HepG2 (cell line): ENCODE results near the gene UBE2I. TPM values are rescaled to one million over a fixed set of nuclear protein-coding genes. Genes with fewer than 3 reads are reported as not detected.
A peak's percentile ranks its signal among the peaks of the same experiment; 100 is the strongest.

Source experiments
- ATF6 ChIP-seq: sonication (generic); formaldehyde crosslinking; conservative IDR thresholded peaks from 2 replicates; pipeline ENCODE4 v1.4.0; 2020; ENCODE audit warnings: missing genetic modification reagents
- CENPT ChIP-seq: sonication (generic); formaldehyde crosslinking; IDR thresholded peaks from 2 replicates; pipeline ENCODE4 v1.8.0; 2022; ENCODE audit warnings: low read depth, mild to moderate bottlenecking, moderate library complexity, missing genetic modification reagents
- EED ChIP-seq: sonication (generic); formaldehyde crosslinking; IDR thresholded peaks from 2 replicates; pipeline ENCODE4 v1.5.0; 2020; ENCODE audit warnings: mild to moderate bottlenecking, missing genetic modification reagents
- HMGA1 ChIP-seq: sonication (generic); formaldehyde crosslinking; conservative IDR thresholded peaks from 2 replicates; pipeline ENCODE4 v1.4.0; 2020; ENCODE audit warnings: missing genetic modification reagents
- IRF9 ChIP-seq: sonication (generic); formaldehyde crosslinking; IDR thresholded peaks from 2 replicates; pipeline ENCODE4 v1.8.0; 2022; ENCODE audit warnings: missing genetic modification reagents, mild to moderate bottlenecking, borderline replicate concordance
- ISL2 ChIP-seq: sonication (generic); formaldehyde crosslinking; IDR thresholded peaks from 2 replicates; pipeline ENCODE4 v1.5.0; 2020; ENCODE audit warnings: missing genetic modification reagents
- MLLT10 ChIP-seq: sonication (generic); formaldehyde crosslinking; IDR thresholded peaks from 2 replicates; pipeline ENCODE4 v1.4.0; 2020; ENCODE audit warnings: missing genetic modification reagents
- MXD1 ChIP-seq: sonication (generic); formaldehyde crosslinking; IDR thresholded peaks from 2 replicates; pipeline ENCODE4 v1.4.0; 2020; ENCODE audit warnings: mild to moderate bottlenecking, missing genetic modification reagents
- PAF1 ChIP-seq: IDR thresholded peaks from 2 replicates; pipeline ENCODE4 v1.6.1; 2016; ENCODE audit warnings: missing genetic modification reagents, missing compliant biosample characterization
- POLR2A ChIP-seq, 2 experiments: IDR thresholded peaks; 2 replicates each; pipeline ENCODE4 v1.6.1; 2011; ENCODE audit warnings: low read depth in 2 of 2, low read length in 2 of 2, mild to moderate bottlenecking in 1 of 2, moderate library complexity in 1 of 2; ENCODE audit not compliant: insufficient read depth in 1 of 2
- RBAK ChIP-seq: sonication (generic); formaldehyde crosslinking; IDR thresholded peaks from 2 replicates; pipeline ENCODE4 v1.5.1; 2020; ENCODE audit warnings: mild to moderate bottlenecking, missing genetic modification reagents
- RNF219 ChIP-seq: sonication (generic); formaldehyde crosslinking; IDR thresholded peaks from 2 replicates; pipeline ENCODE4 v1.5.0; 2020; ENCODE audit warnings: mild to moderate bottlenecking, missing genetic modification reagents
- SKI ChIP-seq: fragments of 450-650 bp; IDR thresholded peaks from one replicate; pipeline ENCODE4 v1.6.1; 2018; ENCODE audit warnings: mild to moderate bottlenecking; ENCODE audit not compliant: partially characterized antibody
- SP1 ChIP-seq, 2 experiments: fragments of 450-650 bp in 1 of 2; sonication (generic) in 1 of 2; formaldehyde crosslinking in 1 of 2; IDR thresholded peaks; 2 replicates each; pipeline versions ENCODE4 v1.4.0 to v1.6.1; 2016 to 2020; ENCODE audit warnings: missing genetic modification reagents in 1 of 2
- YY1 ChIP-seq: IDR thresholded peaks from 2 replicates; pipeline ENCODE4 v1.6.1; 2011; ENCODE audit warnings: low read length, low read depth, moderate library complexity, mild to moderate bottlenecking; ENCODE audit not compliant: insufficient read depth, insufficient replicate concordance
- polyA plus RNA-seq, 8 experiments: library from polyadenylated mRNA; depleted of rRNA in 3 of 8; stranded (reverse) in 7 of 8; unstranded in 1 of 8; fragments of >200 nt; fragmentation: Illumina TruSeq in 4 of 8; extraction: Trizol in 4 of 8; gene quantifications; 2 replicates each; pipeline versions ENCODE4 v1.2.1 to v1.2.3, GENCODE V29; 2011 to 2016; ENCODE audit warnings: low read depth in 4 of 8, missing spikeins in 1 of 8, mixed read lengths in 1 of 8; ENCODE audit not compliant: insufficient read depth in 1 of 8
- total RNA-seq, 5 experiments: library from RNA; depleted of rRNA; stranded (reverse); fragments of >200 nt; fragmentation: Illumina TruSeq; extraction: Trizol; gene quantifications; 2 replicates each; pipeline ENCODE4 v1.2.3, GENCODE V29; 2016; ENCODE audit warnings: low read depth in 1 of 5
- TF ChIP-seq, protein P1 (sequence below): sonication (generic); formaldehyde crosslinking; IDR thresholded peaks from 2 replicates; pipeline ENCODE4 v1.5.0; 2020; ENCODE audit warnings: missing genetic modification reagents
- TF ChIP-seq, protein P2 (sequence below): IDR thresholded peaks from 2 replicates; pipeline ENCODE4 v1.6.1; 2016; ENCODE audit warnings: mild to moderate bottlenecking

The UBE2I gene
- total and polyA plus RNA-seq, 2 of the 13 experiments (the other 11 are each of a cell fraction or from before 2014, with no cell fraction given) = 75.8 to 98.9 TPM

DNA sequence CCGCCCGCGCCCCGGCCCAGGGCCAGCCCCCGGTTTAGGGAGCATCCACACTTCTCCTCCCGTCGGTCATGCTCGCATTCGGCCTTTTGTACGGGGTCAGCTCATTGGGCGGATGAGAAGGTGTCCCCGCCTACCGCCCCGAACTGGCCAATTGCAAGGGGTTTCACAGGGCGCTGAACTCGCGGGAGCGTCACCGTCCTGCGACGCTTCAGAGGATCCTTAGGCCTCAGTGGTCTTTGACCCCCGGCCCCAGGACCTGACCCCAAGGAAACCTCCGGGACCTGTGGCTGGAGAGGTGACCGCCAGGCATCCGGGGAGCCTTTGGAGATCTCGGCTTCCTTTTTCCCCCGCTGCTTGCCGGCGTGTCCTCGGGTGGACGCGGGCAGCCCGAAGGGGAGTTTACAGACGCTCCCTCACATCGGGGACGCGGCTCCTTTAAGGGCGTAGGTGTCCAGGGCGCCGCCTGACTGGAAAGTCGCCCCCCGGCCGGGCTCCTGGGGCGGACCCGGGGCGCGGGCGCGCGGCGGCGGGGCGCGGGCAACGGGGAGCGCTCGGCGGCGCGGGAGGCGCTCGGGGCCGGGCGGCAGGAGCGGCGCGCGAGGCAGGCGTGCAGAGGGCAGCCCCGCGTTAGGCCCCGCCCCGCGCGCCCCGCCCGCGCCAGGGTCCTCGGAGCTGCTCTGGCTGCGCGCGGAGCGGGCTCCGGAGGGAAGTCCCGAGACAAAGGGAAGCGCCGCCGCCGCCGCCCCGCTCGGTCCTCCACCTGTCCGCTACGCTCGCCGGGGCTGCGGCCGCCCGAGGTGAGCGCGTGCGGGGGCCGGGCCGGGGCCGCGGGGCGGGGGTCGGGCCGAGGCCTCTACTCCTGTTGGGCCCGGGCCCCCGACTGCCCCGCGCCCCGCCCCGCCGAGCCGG, at the start of gene UBE2I (continued):
- TF ChIP-seq ATF6 (CRISPR knock-in tag) (no peak), YY1 (peak; percentile 71), IRF9 (CRISPR knock-in tag) (peak; percentile 85), RBAK (CRISPR knock-in tag) (no peak), MXD1 (peak; percentile 86; the same call in 1 of the 2 replicates), ISL2 (CRISPR knock-in tag) (0 out of 2 replicates have a peak, but pooled peaks have one; percentile 26), POLR2A (IDR thresholded peaks at IDR 0.05; ENCODE audit: insufficient read depth in 1 of 2, low read depth in 2 of 2, low read length in 2 of 2) (peak in 1 of 2 experiments; percentile 71; a peak in 3 of 4 replicates), CENPT (no peak), HMGA1 (CRISPR knock-in tag) (no peak), MLLT10 (CRISPR knock-in tag) (no peak), EED (CRISPR knock-in tag) (0 out of 2 replicates have a peak, but pooled peaks have one; percentile 78), SP1 (IDR thresholded peaks at IDR 0.05) (no peak), SP1 (CRISPR knock-in tag; IDR thresholded peaks at IDR 0.05) (peak; percentile 94), PAF1 (CRISPR knock-in tag) (no peak), SKI (no peak), RNF219 (peak; percentile 69; the same call in 1 of the 2 replicates)
- TF ChIP-seq, protein P1, sequence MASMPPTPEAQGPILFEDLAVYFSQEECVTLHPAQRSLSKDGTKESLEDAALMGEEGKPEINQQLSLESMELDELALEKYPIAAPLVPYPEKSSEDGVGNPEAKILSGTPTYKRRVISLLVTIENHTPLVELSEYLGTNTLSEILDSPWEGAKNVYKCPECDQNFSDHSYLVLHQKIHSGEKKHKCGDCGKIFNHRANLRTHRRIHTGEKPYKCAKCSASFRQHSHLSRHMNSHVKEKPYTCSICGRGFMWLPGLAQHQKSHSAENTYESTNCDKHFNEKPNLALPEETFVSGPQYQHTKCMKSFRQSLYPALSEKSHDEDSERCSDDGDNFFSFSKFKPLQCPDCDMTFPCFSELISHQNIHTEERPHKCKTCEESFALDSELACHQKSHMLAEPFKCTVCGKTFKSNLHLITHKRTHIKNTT (CRISPR knock-in tag) = no peak
- TF ChIP-seq, protein P2, sequence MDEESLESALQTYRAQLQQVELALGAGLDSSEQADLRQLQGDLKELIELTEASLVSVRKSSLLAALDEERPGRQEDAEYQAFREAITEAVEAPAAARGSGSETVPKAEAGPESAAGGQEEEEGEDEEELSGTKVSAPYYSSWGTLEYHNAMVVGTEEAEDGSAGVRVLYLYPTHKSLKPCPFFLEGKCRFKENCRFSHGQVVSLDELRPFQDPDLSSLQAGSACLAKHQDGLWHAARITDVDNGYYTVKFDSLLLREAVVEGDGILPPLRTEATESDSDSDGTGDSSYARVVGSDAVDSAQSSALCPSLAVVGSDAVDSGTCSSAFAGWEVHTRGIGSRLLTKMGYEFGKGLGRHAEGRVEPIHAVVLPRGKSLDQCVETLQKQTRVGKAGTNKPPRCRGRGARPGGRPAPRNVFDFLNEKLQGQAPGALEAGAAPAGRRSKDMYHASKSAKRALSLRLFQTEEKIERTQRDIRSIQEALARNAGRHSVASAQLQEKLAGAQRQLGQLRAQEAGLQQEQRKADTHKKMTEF (CRISPR knock-in tag) = peak; percentile 81; the same call in 1 of the 2 replicates
